A549 (cell line): ENCODE data around the gene SKI.

Source experiments
- CBX8 ChIP-seq: fragments of 200-600 bp; sonication (generic); IDR thresholded peaks from 2 replicates; pipeline ENCODE4 v1.6.1; 2016
- EP300 ChIP-seq, 2 experiments: fragments of >200 bp; sonication (Bioruptor Twin); formaldehyde crosslinking; IDR thresholded peaks; 2 replicates in 1 of 2; 3 replicates in 1 of 2; pipeline ENCODE4 v1.6.1; 2016 to 2017
- JUNB ChIP-seq: fragments of >200 bp; sonication (Bioruptor Twin); formaldehyde crosslinking; IDR thresholded peaks from 2 replicates; pipeline ENCODE4 v1.6.1; 2016
- MAFK ChIP-seq: fragments of 450-650 bp; IDR thresholded peaks from 2 replicates; pipeline ENCODE4 v1.6.1; 2014; ENCODE audit not compliant: partially characterized antibody
- NR3C1 ChIP-seq: fragments of >200 bp; sonication (Bioruptor Twin); formaldehyde crosslinking; IDR thresholded peaks from 3 replicates; pipeline ENCODE4 v1.6.1; 2017
- POLR2A ChIP-seq: IDR thresholded peaks from 2 replicates; pipeline ENCODE4 v1.6.1; 2012; ENCODE audit warnings: mild to moderate bottlenecking, low read length
- POLR2AphosphoS2 ChIP-seq: conservative IDR thresholded peaks from 2 replicates; pipeline ENCODE4 v1.6.1; 2012; ENCODE audit warnings: low read length, improper control_type of control experiment, inconsistent platforms
- SREBF2 ChIP-seq: fragments of 450-650 bp; IDR thresholded peaks from 2 replicates; pipeline ENCODE4 v1.6.1; 2014; ENCODE audit warnings: mild to moderate bottlenecking, moderate library complexity
- ZFP36 ChIP-seq: fragments of 450-650 bp; IDR thresholded peaks from 2 replicates; pipeline ENCODE4 v1.6.1; 2014; ENCODE audit warnings: borderline replicate concordance; ENCODE audit not compliant: partially characterized antibody
- ZNF302 ChIP-seq: fragments of 250-450 bp; sonication (Bioruptor Pico); IDR thresholded peaks from 2 replicates; pipeline ENCODE4 v1.9.0; 2021; ENCODE audit warnings: inconsistent platforms, mild to moderate bottlenecking, moderate library complexity
- TF ChIP-seq, protein P1 (sequence below): fragments of >200 bp; sonication (Bioruptor Twin); formaldehyde crosslinking; IDR thresholded peaks from 3 replicates; pipeline ENCODE4 v1.5.1; 2016
- TF ChIP-seq, protein P2 (sequence below): IDR thresholded peaks from 2 replicates; pipeline ENCODE4 v1.6.1; 2012
- TF ChIP-seq, protein P3 (sequence below): fragments of >200 bp; sonication (Bioruptor Twin); formaldehyde crosslinking; IDR thresholded peaks from 3 replicates; pipeline ENCODE4 v1.6.1; 2016

DNA sequence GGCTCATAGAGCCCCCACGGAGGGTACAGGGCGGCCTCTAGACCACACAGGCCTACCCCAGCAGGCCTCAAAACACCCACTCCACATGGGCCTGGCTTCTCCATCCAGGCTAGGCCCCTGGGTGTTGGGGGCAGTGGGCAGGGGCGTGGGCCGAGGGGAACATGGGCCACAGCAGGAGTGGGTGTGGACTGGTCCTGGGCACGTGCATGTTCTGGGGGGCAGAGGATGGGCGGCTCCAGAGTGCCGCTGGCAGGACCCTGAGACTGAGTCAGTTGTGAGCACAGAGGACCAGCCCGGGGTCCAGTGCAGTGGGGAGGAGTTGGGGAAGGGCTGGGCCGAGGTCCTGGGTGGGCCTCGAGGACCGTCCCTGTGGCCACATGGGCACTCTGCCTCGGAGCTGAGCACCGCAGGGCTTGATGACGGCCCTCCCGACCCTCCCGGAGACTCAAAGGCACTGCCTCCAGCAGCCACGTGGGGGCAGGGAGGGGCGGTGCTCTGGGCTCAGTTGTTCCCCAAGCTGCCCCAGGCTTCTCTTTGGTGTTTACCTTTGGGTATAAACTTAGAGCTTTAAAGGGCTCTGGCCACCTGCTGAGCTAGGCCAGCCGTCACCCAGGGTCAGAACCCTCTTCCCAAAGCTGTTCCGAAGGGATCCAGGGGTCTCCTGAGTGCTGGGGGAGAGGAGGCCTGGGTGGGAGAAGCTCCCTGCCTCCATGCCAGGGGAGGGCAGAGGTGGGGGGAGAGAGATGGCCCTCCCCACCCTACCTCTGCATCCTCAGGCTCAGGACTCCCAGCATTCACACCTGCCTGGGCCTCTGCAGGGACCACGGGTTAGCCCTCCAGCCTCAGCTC lies 83.3 kb downstream of the SKI start:
- TF ChIP-seq, protein P1, sequence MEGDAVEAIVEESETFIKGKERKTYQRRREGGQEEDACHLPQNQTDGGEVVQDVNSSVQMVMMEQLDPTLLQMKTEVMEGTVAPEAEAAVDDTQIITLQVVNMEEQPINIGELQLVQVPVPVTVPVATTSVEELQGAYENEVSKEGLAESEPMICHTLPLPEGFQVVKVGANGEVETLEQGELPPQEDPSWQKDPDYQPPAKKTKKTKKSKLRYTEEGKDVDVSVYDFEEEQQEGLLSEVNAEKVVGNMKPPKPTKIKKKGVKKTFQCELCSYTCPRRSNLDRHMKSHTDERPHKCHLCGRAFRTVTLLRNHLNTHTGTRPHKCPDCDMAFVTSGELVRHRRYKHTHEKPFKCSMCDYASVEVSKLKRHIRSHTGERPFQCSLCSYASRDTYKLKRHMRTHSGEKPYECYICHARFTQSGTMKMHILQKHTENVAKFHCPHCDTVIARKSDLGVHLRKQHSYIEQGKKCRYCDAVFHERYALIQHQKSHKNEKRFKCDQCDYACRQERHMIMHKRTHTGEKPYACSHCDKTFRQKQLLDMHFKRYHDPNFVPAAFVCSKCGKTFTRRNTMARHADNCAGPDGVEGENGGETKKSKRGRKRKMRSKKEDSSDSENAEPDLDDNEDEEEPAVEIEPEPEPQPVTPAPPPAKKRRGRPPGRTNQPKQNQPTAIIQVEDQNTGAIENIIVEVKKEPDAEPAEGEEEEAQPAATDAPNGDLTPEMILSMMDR: no peak
- TF ChIP-seq, protein P2, sequence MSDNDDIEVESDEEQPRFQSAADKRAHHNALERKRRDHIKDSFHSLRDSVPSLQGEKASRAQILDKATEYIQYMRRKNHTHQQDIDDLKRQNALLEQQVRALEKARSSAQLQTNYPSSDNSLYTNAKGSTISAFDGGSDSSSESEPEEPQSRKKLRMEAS: peak; percentile 52; the same call in 1 of the 2 replicates
- TF ChIP-seq SREBF2 (no peak), MAFK (no peak), POLR2A (no peak), NR3C1 (no peak), EP300 (IDR thresholded peaks at IDR 0.05) (no peak), JUNB (no peak), ZNF302 (CRISPR knock-in tag) (no peak), POLR2AphosphoS2 (no peak), CBX8 (no peak), ZFP36 (no peak)
- TF ChIP-seq, protein P3, sequence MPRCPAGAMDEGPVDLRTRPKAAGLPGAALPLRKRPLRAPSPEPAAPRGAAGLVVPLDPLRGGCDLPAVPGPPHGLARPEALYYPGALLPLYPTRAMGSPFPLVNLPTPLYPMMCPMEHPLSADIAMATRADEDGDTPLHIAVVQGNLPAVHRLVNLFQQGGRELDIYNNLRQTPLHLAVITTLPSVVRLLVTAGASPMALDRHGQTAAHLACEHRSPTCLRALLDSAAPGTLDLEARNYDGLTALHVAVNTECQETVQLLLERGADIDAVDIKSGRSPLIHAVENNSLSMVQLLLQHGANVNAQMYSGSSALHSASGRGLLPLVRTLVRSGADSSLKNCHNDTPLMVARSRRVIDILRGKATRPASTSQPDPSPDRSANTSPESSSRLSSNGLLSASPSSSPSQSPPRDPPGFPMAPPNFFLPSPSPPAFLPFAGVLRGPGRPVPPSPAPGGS: no peak
